ENCODE data around the gene CD72. TPM values are rescaled to one million over a fixed set of nuclear protein-coding genes. Genes with fewer than 3 reads are reported as not detected.

Gene CD72
- total RNA-seq, 1 donor: 0.86 TPM

DNA sequence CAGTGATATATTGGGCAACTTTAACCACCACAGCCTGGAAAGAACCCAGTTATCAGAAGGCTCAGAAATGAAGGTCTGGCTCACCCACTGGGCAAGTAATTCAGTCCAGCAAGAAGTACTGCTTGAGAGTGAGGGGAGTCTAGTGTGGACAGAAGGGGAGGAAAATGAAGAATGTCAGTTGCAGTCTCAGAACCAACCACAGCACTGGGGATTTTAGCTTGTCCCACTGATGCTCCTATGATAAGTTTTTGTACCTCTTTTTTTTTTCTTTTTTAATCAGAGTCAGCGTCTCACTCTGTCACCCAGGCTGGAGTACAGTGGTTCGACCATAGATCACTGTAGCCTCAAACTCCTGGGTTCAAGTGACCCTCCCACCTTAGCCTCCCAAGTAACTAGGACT is 9.4 kb upstream of the CD72 start:
- H3K4me3 ChIP-seq (ENCODE audit: low read depth, low read length): no peak overlapping the region
- DNase-seq (ENCODE audit: low read depth): no peak
- TF ChIP-seq, protein P1, sequence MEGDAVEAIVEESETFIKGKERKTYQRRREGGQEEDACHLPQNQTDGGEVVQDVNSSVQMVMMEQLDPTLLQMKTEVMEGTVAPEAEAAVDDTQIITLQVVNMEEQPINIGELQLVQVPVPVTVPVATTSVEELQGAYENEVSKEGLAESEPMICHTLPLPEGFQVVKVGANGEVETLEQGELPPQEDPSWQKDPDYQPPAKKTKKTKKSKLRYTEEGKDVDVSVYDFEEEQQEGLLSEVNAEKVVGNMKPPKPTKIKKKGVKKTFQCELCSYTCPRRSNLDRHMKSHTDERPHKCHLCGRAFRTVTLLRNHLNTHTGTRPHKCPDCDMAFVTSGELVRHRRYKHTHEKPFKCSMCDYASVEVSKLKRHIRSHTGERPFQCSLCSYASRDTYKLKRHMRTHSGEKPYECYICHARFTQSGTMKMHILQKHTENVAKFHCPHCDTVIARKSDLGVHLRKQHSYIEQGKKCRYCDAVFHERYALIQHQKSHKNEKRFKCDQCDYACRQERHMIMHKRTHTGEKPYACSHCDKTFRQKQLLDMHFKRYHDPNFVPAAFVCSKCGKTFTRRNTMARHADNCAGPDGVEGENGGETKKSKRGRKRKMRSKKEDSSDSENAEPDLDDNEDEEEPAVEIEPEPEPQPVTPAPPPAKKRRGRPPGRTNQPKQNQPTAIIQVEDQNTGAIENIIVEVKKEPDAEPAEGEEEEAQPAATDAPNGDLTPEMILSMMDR (IDR thresholded peaks at IDR 0.05; ENCODE audit: insufficient read depth, low read depth, low read length): no peak

DNA sequence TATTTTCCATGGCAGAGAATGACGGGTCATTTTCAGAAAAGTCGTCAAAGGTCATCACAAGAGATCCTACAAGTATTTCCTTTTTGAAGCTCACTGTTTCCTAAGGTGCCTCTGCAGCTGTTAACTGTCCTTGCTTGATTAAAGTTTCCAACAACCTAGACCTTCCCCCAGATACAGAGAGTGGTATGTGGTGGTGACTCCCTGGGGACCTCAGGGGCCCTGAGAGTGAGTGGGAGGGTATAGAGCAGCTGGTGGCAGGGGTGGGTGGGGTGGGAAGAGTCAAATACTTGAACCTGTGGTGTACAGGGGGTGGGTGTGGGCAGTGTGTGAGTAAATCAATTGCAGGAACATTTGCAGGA is 1.6 kb upstream of the CD72 start:
- no peak for DNase-seq (ENCODE audit: low read depth)
- TF ChIP-seq, protein P1 (IDR thresholded peaks at IDR 0.05; ENCODE audit: insufficient read depth, low read depth, low read length): no peak
- no peak overlapping the region for H3K4me3 ChIP-seq (ENCODE audit: low read depth, low read length)

DNA sequence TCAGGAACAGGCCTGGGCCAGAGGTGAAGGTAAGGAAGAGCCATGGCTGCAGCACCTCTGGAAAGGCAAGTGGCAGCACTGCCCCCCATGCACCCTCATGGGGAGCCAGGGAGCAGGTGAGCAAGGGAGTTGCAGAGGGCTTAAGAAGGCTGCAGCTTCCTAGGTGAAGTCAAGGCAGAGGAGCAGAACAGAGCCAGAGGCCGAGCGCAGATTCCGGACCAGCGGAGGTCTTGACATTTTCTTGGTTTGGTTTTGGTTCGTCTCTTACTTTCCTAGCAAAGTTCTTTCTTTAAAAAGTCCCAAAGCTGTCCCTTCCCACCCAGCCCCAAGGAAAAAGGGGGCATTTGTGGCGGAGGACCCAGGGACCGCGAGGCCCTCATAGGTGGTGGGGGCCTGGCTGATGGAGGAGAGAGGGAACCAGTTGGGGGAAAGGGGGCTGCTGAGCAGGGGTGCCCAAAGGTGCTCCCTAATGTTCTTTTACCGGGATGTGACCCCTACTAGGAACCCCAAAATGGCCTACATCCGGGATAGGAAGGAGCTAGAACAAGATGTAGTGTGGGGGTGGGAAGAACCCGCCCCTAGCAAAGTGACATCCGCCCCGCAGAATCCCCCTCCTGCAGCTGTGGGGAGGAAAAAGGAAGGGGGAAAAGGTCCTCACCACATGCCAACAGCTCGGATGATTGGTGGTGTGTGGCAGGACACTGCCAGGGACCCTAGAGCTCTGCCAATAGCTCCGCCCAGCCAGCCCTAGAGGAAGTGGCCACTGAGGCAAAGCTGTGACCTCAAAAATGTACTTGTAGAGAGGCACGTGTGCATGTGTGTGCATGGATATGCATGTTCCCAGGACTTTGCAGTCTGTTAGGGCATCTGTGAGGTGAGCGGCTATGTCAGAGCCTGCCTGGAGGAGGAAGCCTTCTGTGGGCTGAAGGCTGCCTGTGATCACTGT is 914 bp upstream of the CD72 start:
- DNase-seq (ENCODE audit: low read depth): peak; percentile 20
- no peak overlapping the region for H3K4me3 ChIP-seq (ENCODE audit: low read depth, low read length)
- TF ChIP-seq, protein P1 (IDR thresholded peaks at IDR 0.05; ENCODE audit: insufficient read depth, low read depth, low read length): no peak

DNA sequence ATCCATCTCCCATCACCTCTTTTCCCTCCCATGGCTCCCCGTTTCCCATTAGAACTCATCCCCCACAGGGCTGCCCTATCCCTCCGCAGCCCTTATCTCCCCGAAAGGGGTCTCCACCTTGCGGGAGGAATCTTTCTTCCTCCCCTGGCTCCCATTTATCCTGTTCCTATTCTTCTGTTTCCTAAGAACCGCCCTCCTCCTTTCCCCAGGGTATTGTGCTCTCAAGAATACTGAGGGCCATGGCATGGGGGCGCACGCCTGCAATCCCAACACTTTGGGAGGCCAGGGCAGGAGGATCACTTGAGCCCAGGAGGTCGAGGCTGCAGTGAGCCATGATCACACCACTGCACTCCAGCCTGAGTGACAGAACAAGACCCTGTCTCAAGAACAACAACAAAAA is 665 bp downstream of the CD72 start:
- no peak overlapping the region for H3K4me3 ChIP-seq (ENCODE audit: low read depth, low read length)
- TF ChIP-seq, protein P1 (IDR thresholded peaks at IDR 0.05; ENCODE audit: insufficient read depth, low read depth, low read length): no peak
- DNase-seq (ENCODE audit: low read depth): no peak

DNA sequence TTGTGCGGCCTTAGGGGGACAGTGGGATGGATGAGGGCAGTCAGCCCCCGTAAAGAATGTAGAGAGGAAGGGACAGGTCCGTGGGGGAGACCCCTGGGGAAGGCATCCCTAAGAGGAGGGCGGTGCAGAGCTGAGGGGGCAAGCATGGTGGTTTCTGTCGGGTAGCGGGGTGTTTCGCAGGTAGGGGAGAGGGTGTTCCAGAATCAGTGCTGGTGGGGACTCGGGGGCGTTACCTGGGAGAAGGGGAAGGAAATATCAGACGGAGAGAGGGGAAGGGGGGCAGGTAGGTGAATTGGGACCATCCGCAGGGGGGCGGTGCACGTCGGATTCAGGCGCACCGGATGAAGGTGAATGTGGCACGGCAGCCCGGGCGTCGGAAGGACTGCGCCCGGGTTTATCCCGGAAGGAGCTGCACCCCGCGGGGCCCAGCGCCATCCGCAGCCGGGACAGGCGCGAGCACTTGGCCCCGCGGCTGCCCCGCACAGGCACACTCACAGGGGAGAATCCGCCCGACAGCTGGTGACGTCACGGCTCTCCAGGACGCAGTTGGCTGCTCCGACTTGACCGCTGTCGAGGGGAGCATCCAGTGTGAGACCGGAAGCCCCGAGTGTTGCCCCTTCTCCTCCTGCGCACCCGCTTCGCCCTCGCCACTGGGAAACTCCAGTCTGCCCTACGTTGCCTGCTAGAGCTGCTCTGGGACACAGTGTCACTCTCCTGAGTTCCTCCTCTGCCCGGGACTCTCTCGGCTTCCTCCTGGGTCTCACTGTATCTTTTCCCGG is 1.3 kb downstream of the CD72 start:
- peak overlapping the region; percentile 37 for H3K4me3 ChIP-seq (ENCODE audit: low read depth, low read length)

DNA sequence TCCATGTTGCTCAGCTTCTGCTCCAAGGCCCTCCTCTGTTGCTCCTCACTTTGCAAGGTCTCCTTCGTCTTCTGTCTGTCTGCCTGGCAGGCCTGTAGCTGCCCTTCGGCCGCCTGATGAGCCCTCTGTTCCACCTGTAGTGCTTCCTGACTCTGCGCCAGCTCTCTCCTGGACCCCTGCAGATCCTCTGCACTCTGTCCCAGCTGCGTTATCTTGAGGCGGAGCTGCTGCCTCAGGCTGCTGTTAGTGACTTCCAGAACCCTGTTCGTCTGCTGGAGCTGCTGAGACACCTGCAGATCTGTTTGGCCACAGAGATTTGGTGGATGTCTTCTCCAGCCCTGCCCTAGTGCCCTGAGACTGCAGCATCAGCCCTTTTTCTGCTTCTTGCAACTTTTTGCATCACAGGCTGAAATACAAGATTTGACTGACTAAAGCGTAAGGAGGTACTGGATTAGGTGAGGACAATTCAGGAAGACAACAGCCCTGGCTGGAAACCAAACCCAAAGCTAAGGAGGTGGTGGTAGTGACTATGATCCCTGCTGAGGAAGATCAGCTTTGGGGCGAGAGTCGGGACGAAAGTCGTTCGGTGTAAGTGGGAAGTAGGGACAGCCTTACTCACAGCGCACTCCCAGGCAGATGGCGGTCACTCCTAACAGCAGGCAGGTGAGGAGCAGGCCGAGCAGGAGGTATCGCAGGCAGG is 2.1 kb downstream of the CD72 start:
- no peak overlapping the region for H3K4me3 ChIP-seq (ENCODE audit: low read depth, low read length)
- no peak for DNase-seq (ENCODE audit: low read depth)
- TF ChIP-seq, protein P1 (IDR thresholded peaks at IDR 0.05; ENCODE audit: insufficient read depth, low read depth, low read length): no peak

More for the DNA sequence above, 1.3 kb downstream of the CD72 start:
- TF ChIP-seq, protein P1 (IDR thresholded peaks at IDR 0.05; ENCODE audit: insufficient read depth, low read depth, low read length): no peak
- DNase-seq (ENCODE audit: low read depth): peak; percentile 74

Data from fibroblast of villous mesenchyme (primary cell).